Colon (tissue), 2 donors: ENCODE data around the gene SPOP.
"Not testable (repeated sequence)": the region's sequence is repeated elsewhere in the genome, so short reads cannot be mapped to it uniquely, and the experiment has no call there.

Experiments used
- FAIRE-seq: peaks from 2 replicates; lab custom pipeline; 2012; peaks lifted over from hg19 to GRCh38; lab: Jason Lieb, UNC
- donor health status: control.
- donor health status: control.

The SPOP gene

GRCh38 chr17:49571764-49572163 is 106.1 kb downstream of the SPOP start:
- FAIRE-seq: no peak

DNA sequence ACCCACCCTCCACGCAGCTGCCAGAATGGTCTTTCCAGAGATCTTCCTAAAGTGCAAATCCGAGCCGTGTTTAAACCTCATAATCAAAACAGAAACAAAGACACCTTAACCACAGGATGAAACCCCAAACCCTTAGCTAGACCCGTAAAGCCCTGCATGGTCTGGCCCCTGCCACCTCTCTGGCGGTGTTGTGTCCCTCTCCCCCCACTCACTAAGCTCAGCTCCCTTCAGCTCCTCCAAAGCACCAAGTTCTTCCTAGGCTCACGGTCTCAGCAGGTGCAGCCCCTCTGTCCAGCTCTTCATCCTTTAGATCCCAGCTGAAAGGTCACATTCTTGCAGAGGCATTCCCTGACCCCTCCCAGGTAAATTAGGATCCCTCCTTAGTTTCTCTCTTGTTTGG is 106.6 kb downstream of the SPOP start:
- FAIRE-seq: no peak

- no peak for FAIRE-seq
These were observed 107.2 kb downstream of the SPOP start for GRCh38 chr17:49570540-49571242.

DNA sequence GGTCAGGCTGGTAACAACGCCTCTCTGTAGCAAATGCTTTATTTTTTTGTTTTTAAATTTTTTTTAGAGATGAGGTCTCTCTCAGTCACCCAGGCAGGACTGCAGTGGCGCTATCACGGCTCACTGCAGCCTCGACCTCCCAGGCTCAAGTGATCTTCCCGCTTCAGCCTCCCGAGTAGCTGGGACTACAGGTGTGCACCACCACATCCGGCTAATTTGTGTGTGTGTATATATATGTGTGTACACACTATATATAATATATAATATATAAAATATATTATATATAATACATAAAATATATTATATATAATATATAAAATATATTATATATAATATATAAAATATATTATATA is 109.2 kb downstream of the SPOP start:
- FAIRE-seq: not testable (repeated sequence)

DNA sequence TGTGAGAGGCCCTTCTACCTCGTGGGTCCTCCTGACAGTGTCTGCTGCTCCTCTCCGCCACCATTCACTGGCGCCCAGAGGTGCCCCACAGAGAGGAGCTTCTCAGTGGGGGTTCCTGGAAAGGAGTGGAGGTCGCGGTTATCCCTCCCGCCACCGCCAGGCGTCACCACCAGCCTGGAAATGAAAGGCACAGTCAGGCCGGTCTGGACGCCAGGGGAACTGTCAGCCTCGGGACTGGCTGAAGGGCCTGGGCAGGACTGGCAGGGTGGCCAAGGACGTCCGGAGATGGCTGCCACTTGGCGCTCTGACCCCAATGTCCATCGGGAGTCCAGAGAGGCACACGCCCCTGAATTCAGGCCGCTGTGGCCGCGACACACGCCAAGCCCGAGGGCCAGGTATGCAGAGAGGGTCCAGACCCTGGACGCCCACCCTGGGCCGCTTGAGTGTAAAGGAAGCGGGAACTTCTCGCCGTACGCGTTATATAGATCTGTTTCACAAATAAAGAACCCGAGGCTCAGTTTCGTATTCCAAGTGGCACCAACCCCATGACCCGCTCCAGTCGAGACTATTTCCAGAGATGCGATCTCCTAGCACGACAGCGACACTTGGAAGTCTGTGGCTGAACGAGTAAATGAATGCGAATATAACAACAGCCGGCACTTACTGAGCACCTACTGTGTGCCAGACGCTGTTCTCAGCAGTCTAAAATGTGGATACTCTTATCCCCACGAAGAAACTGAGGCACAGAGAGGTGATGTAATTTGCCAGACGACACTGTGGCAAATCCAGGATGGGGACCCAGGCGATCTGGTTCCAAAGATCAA is 109.8 kb downstream of the SPOP start:
- no peak for FAIRE-seq

- FAIRE-seq: no peak
These were observed 110.8 kb downstream of the SPOP start for GRCh38 chr17:49567104-49567521.

DNA sequence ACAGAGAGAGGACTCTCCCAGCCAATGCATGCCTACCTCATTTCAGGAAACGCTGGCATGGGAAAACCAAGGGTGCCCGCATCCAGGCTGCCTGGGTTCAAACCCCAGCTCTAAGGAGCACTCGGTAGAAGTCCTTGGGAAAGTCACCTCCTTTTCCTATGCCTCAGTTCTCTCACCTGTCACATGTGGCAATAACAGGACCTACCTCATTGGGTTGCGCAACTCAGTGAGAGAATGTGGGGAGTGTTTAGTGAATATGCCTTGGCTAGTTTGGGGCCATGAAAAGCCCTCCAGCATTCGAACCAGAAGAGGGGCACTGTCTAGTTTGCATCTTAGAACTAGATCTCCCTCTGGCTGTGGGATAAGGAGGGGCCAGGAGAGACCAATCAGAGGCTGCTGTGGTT is 111.2 kb downstream of the SPOP start:
- no peak for FAIRE-seq

GRCh38 chr17:49565948-49566491 is 111.9 kb downstream of the SPOP start:
- no peak for FAIRE-seq

GRCh38 chr17:49564638-49565037 is 113.3 kb downstream of the SPOP start:
- no peak for FAIRE-seq

GRCh38 chr17:49557312-49558024 is 120.4 kb downstream of the SPOP start:
- FAIRE-seq: no peak

- FAIRE-seq: no peak
These were observed 121.5 kb downstream of the SPOP start for GRCh38 chr17:49556223-49556943.

DNA sequence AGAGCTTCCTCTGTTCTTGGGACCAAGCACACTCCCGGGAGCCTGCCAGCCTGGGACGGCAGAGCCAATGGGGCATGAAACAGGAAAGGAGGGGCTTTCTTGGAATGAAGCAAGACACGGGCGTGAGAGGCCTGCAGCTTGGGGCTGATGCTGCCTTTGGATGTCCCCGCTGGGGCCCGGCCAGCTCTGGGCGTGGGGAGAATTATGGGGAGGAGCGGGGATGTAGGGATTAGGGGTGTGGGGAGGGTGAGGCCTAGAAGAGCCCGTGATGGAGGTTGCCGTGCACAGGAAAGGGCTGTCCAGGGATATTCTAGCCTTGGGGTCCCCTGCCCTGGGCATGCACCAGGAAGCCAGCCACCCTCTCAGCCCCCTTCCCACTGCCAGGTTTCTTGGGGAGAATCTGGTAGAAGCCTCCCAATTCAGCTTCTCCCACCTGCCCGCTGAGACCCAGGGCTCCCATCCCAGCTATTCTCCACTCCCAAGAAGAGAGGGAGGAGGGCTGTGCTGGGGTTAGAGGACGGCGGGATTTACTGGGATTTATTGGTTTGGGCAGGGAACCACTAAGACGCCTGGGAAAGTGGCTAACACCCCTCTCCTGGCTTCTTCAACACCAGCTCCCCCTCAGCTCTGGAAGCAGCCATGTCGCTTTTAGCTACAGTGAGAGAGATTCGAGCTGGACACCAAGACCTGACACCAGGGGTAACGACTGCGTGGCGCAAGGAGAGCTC is 122.2 kb downstream of the SPOP start:
- no peak for FAIRE-seq

DNA sequence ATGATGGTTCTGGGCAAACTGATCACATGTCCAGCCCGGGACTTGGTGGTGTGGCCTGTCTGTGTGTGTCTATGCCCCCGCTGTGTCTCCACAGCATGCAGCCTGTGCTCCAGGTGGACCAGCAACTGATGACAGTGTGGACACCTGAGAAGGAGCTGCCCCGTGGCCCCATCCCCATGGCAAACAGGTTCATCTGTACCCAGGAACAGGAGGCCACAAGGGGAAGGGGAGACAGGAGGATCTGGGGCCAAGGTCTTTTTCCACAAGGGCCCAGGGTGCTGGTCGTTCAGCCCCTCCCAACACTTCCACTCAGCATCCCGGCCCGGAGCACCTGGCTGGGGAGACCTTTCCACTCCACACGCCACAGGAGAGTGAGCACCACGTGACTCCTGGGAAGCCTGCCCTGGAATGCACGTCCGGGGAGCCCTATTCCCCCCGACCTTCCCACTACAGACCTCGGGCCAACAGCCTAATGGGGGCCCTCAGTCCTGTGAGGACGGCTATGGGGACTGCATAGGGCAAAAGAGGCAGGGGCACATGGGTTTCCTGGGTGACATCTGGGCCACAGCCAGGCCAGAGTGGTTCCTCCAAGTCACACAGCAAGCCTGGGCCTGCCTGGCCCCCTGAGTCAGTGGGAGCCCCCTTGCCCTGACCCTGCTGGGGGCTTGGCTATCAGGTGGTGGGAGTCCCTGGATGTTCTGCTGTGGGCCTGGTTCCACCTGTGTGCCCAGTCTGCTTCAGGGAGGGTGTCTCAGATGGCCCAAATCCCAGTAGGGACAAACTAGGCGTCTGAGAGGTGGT is 123.0 kb downstream of the SPOP start:
- FAIRE-seq: no peak

DNA sequence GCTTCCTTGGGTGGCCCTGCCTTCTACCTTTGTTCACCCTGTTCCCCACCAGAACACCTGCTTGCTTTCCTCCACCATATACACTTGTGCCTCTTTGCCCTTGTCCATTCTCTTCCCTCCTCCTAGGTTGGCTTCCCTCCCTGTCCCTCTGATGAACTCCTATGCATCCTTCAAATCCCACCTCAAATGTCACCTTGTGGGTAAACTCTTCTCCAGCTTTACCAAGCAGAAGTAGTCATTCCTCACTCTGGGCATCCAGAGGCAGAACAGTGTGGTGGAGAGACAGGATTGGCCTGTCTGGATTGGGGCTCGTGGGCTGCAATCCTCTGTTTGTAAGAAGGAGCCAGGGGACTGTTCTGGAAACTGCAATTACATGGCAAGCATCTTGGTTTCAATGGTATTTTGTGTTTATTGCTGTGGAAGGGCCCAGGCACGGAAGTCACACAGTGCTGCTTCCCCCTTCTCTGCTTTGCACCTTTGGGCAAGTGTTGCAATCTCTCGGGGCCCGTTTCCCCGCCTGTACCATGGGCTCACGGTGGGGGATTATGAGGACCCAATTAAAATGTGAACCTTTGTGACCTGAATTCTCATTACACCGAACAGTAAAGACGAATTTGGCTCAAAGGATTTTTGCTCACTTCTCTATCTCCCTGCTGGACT is 124.1 kb downstream of the SPOP start:
- FAIRE-seq: no peak

GRCh38 chr17:49552070-49552751 is 125.7 kb downstream of the SPOP start:
- no peak for FAIRE-seq

- no peak for FAIRE-seq
These were observed 126.5 kb downstream of the SPOP start for GRCh38 chr17:49551221-49552069.

DNA sequence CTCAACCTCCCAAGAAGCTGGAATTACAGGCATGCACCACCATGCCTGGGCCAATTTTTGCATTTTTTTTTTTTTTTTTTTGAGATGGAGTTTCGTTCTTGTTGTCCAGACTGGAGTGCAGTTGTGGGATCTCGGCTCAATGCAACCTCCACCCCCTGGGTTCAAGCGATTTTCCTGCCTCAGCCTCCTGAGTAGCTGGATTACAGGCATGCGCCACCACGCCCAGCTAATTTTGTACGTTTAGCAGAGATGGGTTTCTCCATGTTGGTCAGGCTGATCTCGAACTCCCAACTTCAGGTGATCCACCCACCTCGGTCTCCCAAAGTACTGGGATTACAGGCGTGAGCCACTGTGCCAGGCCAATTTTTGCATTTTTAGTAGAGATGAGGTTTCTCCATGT is 127.1 kb downstream of the SPOP start:
- not testable (repeated sequence) for FAIRE-seq
